GM19193 (cell line): ENCODE data around the gene FHL2.

Experiments used
- POLR2A ChIP-seq: IDR thresholded peaks from 4 replicates; pipeline ENCODE4 v1.6.1; 2011; ENCODE audit not compliant: insufficient read depth, insufficient read length; ENCODE audit errors: extremely low read depth

The FHL2 gene

GRCh38 chr2:105380432-105381100 is 18.3 kb downstream of the FHL2 start:
- TF ChIP-seq POLR2A: no peak

- no peak for TF ChIP-seq POLR2A
These were observed 19.1 kb downstream of the FHL2 start for GRCh38 chr2:105379741-105380186.

- TF ChIP-seq POLR2A: no peak
These were observed 19.9 kb downstream of the FHL2 start for GRCh38 chr2:105378921-105379383.

GRCh38 chr2:105378276-105378840 is 20.5 kb downstream of the FHL2 start:
- no peak for TF ChIP-seq POLR2A

GRCh38 chr2:105377871-105378270 is 21.0 kb downstream of the FHL2 start:
- TF ChIP-seq POLR2A: no peak

- no peak for TF ChIP-seq POLR2A
These were observed 22.0 kb downstream of the FHL2 start for GRCh38 chr2:105376789-105377240.

- no peak for TF ChIP-seq POLR2A
These were observed 22.8 kb downstream of the FHL2 start for GRCh38 chr2:105376010-105376409.

DNA sequence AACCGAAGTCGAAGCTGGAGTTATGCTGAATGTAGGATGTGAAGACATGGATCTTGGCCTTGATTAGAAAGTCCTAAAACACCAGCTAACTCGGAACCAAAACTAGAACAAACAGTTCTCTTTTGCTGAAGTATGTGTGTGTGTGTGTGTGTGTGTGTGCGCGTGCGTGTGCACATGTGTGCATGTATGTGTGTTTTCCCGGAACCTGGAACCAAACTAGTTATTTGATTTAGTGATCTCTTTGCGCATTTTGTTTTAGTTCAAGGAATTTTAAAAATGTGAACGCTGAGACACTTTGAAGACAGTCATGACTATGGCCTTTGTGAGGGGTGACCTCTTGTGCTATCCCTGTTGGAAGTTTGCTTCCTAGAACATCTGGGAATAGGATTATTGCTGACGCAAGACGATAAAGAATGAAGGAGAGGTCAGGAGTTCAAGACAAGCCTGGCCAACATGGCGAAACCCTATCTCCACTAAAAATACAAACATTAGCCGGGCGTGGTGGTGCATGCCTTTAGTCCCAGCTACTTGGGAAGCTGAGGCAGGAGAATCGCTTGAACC is 23.8 kb downstream of the FHL2 start:
- TF ChIP-seq POLR2A: no peak

DNA sequence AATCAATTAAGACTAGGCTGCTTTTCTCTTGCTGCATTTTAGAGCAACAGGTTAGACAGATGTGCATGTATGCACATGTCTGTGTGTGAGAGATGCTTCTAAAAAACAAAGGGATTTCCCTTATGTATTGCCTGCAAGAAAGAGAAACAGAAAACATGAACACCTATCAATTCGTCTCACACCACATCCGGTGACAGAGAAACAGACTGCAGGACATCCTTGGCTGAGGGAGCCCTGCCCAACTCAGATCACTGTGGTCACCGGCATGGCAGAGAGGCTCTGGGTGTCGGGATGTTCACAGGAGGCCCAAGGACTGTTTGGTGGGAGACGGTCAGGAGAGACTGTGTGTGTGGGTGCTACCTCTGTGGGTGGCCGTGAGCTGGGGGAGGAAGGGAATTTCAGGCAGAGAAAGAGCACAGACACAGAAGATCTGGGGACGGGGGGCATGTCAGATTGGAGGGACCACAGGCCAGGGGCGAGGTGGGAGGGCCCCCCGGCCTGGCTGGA is 24.9 kb downstream of the FHL2 start:
- TF ChIP-seq POLR2A: peak; percentile 48

GRCh38 chr2:105373344-105373781 is 25.5 kb downstream of the FHL2 start:
- TF ChIP-seq POLR2A: no peak

GRCh38 chr2:105371810-105372209 is 27.0 kb downstream of the FHL2 start:
- TF ChIP-seq POLR2A: no peak

DNA sequence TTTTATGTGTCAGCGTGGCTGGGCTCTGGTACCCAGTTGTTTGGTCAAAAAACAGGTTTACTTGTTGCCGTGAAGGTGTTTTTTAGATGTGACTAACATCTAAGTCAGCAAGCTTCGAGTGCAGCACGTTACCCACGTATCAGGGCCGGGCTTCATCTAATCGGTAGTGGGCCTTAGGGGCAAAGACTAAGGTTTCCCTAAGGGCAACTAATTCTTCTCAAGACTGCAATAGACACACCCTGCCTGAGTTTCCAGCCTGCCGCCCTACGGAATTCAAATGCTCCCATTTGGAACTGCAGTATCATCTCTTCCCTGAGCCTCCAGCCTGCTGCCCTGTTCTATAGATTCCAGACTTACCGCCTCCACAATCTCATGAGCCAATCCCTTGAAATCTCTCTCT is 27.7 kb downstream of the FHL2 start:
- TF ChIP-seq POLR2A: no peak

DNA sequence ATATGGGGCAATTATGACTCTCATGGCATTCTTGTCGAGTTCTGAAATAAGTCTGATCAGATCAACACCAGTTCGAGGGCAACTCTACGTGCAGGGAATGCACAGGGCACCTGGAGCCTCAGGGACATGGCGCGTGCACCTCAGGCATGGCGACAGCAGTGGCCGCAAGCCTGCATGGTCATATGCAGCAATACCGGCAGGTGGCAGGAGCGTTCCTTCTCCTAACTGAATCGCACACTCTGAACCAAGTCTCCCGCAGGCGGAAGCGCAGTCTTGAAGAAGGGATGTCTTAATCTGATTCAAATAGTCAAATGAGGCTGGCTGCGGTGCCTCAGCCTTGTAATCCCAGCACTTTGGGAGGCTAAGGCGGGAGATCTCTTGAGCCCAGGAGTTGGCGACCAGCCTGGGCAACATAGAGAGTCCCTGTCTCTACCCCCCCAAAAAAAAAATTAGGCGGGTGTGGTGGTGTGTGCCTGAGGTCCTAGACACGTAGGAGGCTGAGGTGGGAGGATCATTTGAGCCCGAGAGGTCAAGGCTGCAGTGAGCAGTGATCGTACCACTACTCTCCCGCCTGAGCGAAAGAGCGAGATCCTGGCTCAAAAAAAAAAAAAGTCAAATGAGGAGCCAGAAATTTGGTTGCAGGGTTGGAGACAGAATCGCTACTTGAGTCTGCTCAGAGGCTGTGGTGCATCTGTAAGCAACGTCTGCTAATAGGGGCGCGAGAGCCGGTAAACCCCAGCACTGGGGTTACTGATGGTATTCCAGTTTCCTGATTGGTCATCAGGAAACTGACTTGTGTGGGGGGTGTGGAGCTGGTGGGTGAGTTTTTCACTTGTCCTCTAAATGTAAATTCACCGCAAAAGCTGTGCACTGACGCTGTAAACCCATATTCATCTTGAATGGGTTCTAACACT is 28.8 kb downstream of the FHL2 start:
- no peak for TF ChIP-seq POLR2A

DNA sequence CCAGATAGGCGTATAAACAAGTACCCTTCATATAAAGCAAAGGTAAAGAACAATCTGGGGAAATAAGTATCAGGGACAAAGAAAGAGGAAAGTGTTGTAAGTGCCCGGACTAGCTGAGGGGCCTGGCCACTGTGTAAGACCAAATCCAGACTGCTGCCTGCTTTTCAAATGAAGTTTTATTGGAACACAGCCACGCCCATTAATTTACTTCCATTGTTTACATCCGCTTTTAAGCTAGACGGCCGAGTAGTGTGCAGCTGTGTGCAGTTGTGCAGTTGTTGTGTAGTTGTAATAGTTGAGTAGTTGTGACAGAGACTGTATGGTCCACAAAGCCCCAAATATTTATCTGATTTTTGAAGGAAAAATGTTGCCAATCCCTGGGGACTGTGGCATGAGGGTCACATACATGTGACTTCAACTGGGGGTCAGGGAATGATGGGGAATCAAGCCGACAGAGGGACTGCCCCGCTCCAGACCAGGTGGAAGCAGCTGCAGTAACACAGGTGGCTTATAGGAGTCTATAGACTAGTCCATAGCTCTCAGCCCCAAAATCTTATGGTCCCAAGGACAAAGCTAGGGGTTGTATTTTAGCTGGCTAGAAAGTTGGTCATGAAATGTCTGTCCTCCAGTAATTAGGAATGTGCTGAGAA is 30.0 kb downstream of the FHL2 start:
- no peak for TF ChIP-seq POLR2A
